ENCODE results near the gene CTSA.

The CTSA gene

DNA sequence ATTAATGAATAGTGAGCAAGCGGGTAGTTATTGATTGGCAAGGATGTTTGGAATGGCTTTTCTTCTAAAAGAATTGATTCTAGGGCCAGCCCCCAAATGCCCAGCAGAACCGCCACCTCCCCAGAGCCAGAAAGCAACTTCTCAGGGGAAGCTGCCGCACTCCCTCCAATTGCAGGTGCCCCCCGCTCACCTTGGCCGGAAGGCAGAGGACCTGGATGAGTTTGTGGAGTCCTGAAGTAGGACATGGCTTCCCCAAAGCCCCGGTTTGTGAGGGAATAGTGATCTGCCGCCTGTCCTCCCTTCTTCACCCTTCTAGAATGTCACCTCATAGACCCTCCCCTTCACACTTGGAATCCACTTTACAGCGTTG is 3.8 kb upstream of the CTSA start, which contains the start of gene SPATA25:
TSS of gene SPATA25 (minus strand) at position 277 of the 370 bp plus-strand sequence. CDS start at position 245, 32 bp downstream.
- H3K9ac ChIP-seq (ENCODE audit: low read length): no peak within 1 kb of the TSS
- no peaks in the 10 kb centered on the region for H3K9me3 ChIP-seq (ENCODE audit: control insufficient read depth, insufficient read depth, low read depth, low read length)
- H3K4me1 ChIP-seq (ENCODE audit: control insufficient read depth, insufficient read depth, low read length): no peaks in the 10 kb centered on the region
- no peak within 1 kb of the TSS for H3K4me3 ChIP-seq (ENCODE audit: low read depth, low read length)
- no peak within 1 kb of the TSS for H3K27ac ChIP-seq (ENCODE audit: low read depth, low read length)
- H3K36me3 ChIP-seq (ENCODE audit: control insufficient read depth, insufficient read depth, low read length): peaks cover 43% of the 10 kb centered on the region
- H3K27me3 ChIP-seq (ENCODE audit: control insufficient read depth, insufficient read depth, low read length): no peaks in the 10 kb centered on the region

DNA sequence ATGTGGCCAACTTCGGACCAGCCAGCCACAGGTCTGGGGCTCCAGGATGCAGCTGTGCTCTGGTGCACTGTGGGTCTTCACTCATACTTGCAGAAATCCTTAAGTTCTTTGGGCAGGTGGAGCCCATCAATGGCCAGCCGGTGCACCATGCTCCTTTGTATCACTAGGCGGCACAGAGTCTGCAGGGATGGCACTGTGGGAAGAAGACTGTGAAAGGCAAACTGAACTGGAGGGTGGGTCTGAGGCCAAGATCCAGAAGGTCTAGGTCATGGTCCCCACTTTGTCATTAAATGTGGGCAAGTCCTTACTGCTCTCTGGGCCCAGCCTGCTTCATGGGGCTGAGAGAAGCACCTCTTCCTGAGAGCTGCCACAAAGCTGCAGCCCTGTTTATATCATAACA is 2.5 kb upstream of the CTSA start:
- no peak overlapping the region for H3K4me3 ChIP-seq (ENCODE audit: low read depth, low read length)
- H3K4me1 ChIP-seq (ENCODE audit: control insufficient read depth, insufficient read depth, low read length): no peaks in the 10 kb centered on the region
- H3K27ac ChIP-seq (ENCODE audit: low read depth, low read length): no peak overlapping the region
- H3K36me3 ChIP-seq (ENCODE audit: control insufficient read depth, insufficient read depth, low read length): peaks cover 37% of the 10 kb centered on the region
- H3K27me3 ChIP-seq (ENCODE audit: control insufficient read depth, insufficient read depth, low read length): no peaks in the 10 kb centered on the region
- H3K9me3 ChIP-seq (ENCODE audit: control insufficient read depth, insufficient read depth, low read depth, low read length): no peaks in the 10 kb centered on the region
- no peak overlapping the region for H3K9ac ChIP-seq (ENCODE audit: low read length)

DNA sequence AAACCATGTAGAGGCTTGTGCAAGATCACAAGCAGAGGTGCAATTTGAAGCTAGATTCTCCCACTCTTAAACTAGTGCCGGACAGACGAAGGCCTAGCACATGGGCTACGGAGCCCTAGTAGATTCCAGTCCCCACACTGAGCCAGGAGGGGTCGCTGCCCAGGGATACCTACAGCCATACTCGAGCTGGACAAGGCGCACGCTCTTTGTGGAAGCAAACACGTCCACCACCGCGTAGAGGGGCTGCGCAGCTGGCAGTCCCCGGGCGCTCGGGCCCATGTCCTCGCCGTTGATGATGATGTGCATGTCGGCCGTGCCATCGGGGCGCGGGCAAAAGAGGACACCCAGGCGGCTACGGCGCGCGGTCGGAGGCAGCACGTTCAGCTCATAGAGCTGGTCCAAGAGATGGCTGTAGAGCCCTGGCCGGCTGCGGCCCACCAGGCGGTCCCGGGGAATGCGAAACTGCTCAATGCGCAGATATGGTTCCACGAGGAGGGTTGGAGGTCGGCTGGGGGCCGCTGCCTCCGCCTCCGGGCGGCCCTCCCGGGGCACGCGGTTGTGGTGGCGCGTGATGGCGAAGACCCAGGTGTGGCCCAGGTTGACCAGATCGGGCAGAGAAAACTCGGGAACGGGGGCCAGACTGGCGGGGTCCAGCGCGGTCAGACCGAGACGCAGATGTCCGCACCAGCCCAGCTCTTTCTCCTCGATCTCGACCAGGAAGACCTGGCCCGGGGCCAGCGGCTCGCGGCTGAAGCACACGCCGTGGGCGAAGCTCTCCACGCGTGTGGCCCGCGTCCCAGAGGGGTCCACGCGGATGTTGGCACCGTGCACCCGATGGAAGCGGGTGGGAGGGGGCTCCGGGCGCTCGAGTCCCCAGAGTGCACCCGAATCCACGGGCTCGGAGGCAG is 804 bp upstream of the CTSA start:
- Histone ChIP-seq H3K27ac (ENCODE audit: low read depth, low read length) (peak overlapping the region; percentile 30; the same call in 1 of the 2 replicates), H3K9ac (ENCODE audit: low read length) (peak overlapping the region; percentile 75), H3K4me3 (ENCODE audit: low read depth, low read length) (peak overlapping the region; percentile 83), H3K27me3 (ENCODE audit: control insufficient read depth, insufficient read depth, low read length) (no peaks in the 10 kb centered on the region), H3K9me3 (ENCODE audit: control insufficient read depth, insufficient read depth, low read depth, low read length) (no peaks in the 10 kb centered on the region), H3K4me1 (ENCODE audit: control insufficient read depth, insufficient read depth, low read length) (no peaks in the 10 kb centered on the region), H3K36me3 (ENCODE audit: control insufficient read depth, insufficient read depth, low read length) (peaks cover 46% of the 10 kb centered on the region)

DNA sequence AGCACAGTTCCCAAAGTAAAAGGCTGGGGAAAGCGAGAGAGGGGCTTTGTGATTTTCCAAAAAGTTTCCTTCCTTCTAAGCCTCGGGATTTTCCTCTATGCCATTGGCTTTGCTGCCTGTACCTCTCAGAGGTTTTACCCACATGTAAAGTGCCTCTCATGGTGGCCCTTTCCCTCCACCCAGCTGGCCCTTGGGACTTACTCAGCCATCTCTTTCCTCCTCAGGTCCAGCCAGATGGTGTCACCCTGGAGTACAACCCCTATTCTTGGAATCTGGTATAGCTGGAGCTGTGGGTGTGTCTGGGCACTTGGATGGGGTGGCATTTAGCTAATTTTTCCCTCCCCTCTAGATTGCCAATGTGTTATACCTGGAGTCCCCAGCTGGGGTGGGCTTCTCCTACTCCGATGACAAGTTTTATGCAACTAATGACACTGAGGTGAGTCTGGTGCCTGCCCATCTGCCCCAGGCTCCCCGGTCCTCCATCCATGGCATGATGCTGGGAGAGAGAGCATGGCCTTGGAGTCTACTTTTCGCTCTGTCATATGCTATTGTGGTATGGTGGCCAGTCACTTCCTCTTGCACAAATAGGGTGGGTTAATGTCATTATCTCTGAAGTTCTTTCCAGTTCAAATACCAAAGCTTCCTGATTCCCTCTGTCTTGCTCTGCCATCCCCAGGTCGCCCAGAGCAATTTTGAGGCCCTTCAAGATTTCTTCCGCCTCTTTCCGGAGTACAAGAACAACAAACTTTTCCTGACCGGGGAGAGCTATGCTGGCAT is 1.1 kb downstream of the CTSA start:
- peak overlapping the region; percentile 75 for H3K9ac ChIP-seq (ENCODE audit: low read length)
- H3K27ac ChIP-seq (ENCODE audit: low read depth, low read length): no peak overlapping the region
- no peaks in the 10 kb centered on the region for H3K9me3 ChIP-seq (ENCODE audit: control insufficient read depth, insufficient read depth, low read depth, low read length)
- H3K36me3 ChIP-seq (ENCODE audit: control insufficient read depth, insufficient read depth, low read length): peaks cover 41% of the 10 kb centered on the region
- H3K4me1 ChIP-seq (ENCODE audit: control insufficient read depth, insufficient read depth, low read length): no peaks in the 10 kb centered on the region
- no peaks in the 10 kb centered on the region for H3K27me3 ChIP-seq (ENCODE audit: control insufficient read depth, insufficient read depth, low read length)
- peak overlapping the region; percentile 83 for H3K4me3 ChIP-seq (ENCODE audit: low read depth, low read length)

DNA sequence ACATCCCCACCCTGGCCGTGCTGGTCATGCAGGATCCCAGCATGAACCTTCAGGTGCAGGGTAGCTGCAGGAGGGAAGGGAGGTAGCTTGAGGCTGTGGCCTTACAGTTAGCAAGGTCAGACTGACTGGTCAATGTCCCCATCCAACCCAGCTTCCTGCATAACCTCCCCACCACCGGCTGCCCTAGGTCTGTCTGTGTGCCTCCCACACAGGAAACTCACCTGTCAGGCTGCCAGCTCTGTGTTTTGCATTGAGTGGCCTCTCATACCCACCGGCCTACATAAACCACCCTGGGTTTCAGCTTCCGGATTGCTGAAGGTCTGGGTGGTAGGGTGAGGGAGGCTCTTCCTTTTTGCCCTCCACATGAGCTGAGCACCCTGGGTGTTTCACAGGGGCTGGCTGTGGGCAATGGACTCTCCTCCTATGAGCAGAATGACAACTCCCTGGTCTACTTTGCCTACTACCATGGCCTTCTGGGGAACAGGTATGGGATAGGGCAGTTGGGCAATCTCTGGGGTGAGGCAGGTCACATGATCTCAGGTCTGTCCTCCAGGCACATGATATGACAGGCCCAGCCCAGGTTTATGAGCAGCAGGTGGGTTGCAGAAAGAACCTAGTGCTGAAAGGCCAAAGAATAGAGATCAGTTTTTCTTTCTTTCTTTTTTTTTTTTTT is 1.8 kb downstream of the CTSA start:
- Histone ChIP-seq H3K4me3 (ENCODE audit: low read depth, low read length) (no peak overlapping the region), H3K4me1 (ENCODE audit: control insufficient read depth, insufficient read depth, low read length) (no peaks in the 10 kb centered on the region), H3K27ac (ENCODE audit: low read depth, low read length) (no peak overlapping the region), H3K36me3 (ENCODE audit: control insufficient read depth, insufficient read depth, low read length) (peaks cover 43% of the 10 kb centered on the region), H3K9ac (ENCODE audit: low read length) (no peak overlapping the region), H3K9me3 (ENCODE audit: control insufficient read depth, insufficient read depth, low read depth, low read length) (no peaks in the 10 kb centered on the region), H3K27me3 (ENCODE audit: control insufficient read depth, insufficient read depth, low read length) (no peaks in the 10 kb centered on the region)

DNA sequence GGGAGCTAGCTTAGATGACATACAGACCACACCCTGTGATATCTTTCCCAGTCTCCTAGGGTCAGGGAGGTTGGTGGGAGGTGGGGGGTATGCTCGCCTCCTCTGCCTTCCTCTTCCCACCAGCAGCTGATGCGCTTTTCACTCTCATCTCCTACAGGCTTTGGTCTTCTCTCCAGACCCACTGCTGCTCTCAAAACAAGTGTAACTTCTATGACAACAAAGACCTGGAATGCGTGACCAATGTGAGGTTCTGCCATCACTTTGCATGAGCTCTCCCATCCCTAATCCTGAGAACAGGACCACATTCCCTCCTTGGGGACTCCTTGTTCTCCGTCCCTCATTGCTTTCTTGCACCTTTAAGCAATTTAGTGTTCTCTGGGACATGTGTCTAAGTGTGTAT is 2.7 kb downstream of the CTSA start:
- Histone ChIP-seq H3K36me3 (ENCODE audit: control insufficient read depth, insufficient read depth, low read length) (peaks cover 46% of the 10 kb centered on the region), H3K27ac (ENCODE audit: low read depth, low read length) (no peak overlapping the region)

DNA sequence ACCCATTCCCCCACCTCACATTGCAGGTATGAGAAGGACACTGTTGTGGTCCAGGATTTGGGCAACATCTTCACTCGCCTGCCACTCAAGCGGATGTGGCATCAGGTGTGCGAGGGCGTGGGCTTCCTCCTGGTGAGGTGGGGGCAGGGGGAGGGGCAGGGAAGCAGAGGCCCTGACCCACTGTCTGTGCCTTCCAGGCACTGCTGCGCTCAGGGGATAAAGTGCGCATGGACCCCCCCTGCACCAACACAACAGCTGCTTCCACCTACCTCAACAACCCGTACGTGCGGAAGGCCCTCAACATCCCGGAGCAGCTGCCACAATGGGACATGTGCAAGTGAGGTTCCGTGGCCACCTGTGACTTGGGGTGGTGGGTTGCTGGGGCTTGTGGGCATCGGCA is 3.7 kb downstream of the CTSA start:
- Histone ChIP-seq H3K27ac (ENCODE audit: low read depth, low read length) (no peak overlapping the region), H3K27me3 (ENCODE audit: control insufficient read depth, insufficient read depth, low read length) (no peaks in the 10 kb centered on the region), H3K4me1 (ENCODE audit: control insufficient read depth, insufficient read depth, low read length) (no peaks in the 10 kb centered on the region), H3K9ac (ENCODE audit: low read length) (no peak overlapping the region), H3K9me3 (ENCODE audit: control insufficient read depth, insufficient read depth, low read depth, low read length) (no peaks in the 10 kb centered on the region), H3K4me3 (ENCODE audit: low read depth, low read length) (no peak overlapping the region), H3K36me3 (ENCODE audit: control insufficient read depth, insufficient read depth, low read length) (peaks cover 54% of the 10 kb centered on the region)

More for the DNA sequence above, 2.7 kb downstream of the CTSA start:
- no peak overlapping the region for H3K4me3 ChIP-seq (ENCODE audit: low read depth, low read length)
- H3K9ac ChIP-seq (ENCODE audit: low read length): no peak overlapping the region
- H3K9me3 ChIP-seq (ENCODE audit: control insufficient read depth, insufficient read depth, low read depth, low read length): no peaks in the 10 kb centered on the region
- H3K4me1 ChIP-seq (ENCODE audit: control insufficient read depth, insufficient read depth, low read length): no peaks in the 10 kb centered on the region
- no peaks in the 10 kb centered on the region for H3K27me3 ChIP-seq (ENCODE audit: control insufficient read depth, insufficient read depth, low read length)

DNA sequence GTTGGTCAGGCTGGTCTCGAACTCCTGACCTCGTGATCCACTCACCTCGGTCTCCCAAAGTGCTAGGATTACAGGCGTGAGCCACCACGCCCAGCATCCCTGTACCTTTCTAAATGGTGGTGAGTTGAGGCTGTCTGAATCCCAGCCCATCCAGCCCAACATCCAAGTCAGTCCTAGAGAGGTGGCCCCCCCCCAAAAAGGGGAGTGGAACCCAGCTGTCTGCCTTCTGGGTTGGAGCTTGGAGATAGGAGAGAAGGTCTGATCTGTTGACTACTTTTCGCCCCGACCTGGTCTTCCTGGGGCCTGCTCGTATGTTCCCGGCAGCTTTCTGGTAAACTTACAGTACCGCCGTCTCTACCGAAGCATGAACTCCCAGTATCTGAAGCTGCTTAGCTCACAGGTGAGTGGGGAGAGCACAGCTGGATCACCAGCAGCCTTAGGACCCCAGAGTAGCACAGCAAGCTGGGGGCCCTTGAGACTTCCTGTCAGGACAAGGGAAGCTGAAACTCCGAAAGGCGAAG is 5.6 kb downstream of the CTSA start:
- H3K4me1 ChIP-seq (ENCODE audit: control insufficient read depth, insufficient read depth, low read length): no peaks in the 10 kb centered on the region
- H3K36me3 ChIP-seq (ENCODE audit: control insufficient read depth, insufficient read depth, low read length): peaks cover 69% of the 10 kb centered on the region
- no peak overlapping the region for H3K27ac ChIP-seq (ENCODE audit: low read depth, low read length)
- no peaks in the 10 kb centered on the region for H3K27me3 ChIP-seq (ENCODE audit: control insufficient read depth, insufficient read depth, low read length)
- H3K9ac ChIP-seq (ENCODE audit: low read length): no peak overlapping the region
- no peaks in the 10 kb centered on the region for H3K9me3 ChIP-seq (ENCODE audit: control insufficient read depth, insufficient read depth, low read depth, low read length)
- no peak overlapping the region for H3K4me3 ChIP-seq (ENCODE audit: low read depth, low read length)

DNA sequence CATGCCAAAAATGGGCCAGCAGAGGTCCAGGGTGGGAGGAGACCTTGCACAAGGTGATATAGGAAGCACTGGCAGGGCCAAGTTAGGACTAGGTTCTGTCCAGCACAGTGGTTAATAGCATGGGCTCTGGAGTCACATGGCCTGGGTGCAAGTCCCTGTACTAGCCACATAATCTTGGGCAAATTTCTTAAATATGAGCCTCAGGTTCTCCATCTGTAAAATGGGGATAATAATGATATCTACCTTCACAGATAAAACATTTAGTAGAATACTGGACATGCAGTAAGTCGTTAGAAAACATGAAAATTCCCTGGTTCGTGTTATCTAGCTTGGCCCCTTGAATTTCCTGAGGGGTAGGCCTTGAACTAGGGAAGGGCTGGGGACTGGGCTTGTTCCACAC is 6.2 kb downstream of the CTSA start:
- Histone ChIP-seq H3K4me1 (ENCODE audit: control insufficient read depth, insufficient read depth, low read length) (no peaks in the 10 kb centered on the region), H3K9ac (ENCODE audit: low read length) (no peak overlapping the region), H3K9me3 (ENCODE audit: control insufficient read depth, insufficient read depth, low read depth, low read length) (no peaks in the 10 kb centered on the region), H3K36me3 (ENCODE audit: control insufficient read depth, insufficient read depth, low read length) (peaks cover 75% of the 10 kb centered on the region), H3K4me3 (ENCODE audit: low read depth, low read length) (no peak overlapping the region), H3K27me3 (ENCODE audit: control insufficient read depth, insufficient read depth, low read length) (no peaks in the 10 kb centered on the region), H3K27ac (ENCODE audit: low read depth, low read length) (no peak overlapping the region)

DNA sequence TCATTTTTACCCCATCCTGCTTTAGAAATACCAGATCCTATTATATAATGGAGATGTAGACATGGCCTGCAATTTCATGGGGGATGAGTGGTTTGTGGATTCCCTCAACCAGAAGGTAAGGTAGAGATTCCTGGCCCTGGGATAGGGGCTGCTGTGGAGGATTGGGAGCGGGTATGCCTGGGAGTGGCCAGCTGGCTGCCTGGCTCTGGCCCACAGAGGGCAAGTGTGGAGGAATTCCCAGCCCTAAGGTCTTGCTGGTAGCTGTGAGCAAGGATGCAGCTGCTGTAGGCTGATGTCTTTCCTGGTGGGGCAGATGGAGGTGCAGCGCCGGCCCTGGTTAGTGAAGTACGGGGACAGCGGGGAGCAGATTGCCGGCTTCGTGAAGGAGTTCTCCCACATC is 6.6 kb downstream of the CTSA start:
- H3K4me3 ChIP-seq (ENCODE audit: low read depth, low read length): no peak overlapping the region
- H3K9ac ChIP-seq (ENCODE audit: low read length): no peak overlapping the region
- no peaks in the 10 kb centered on the region for H3K27me3 ChIP-seq (ENCODE audit: control insufficient read depth, insufficient read depth, low read length)
- no peaks in the 10 kb centered on the region for H3K9me3 ChIP-seq (ENCODE audit: control insufficient read depth, insufficient read depth, low read depth, low read length)
- no peaks in the 10 kb centered on the region for H3K4me1 ChIP-seq (ENCODE audit: control insufficient read depth, insufficient read depth, low read length)
- H3K36me3 ChIP-seq (ENCODE audit: control insufficient read depth, insufficient read depth, low read length): peaks cover 77% of the 10 kb centered on the region
- H3K27ac ChIP-seq (ENCODE audit: low read depth, low read length): no peak overlapping the region
